Caco-2 (cell line): Measurements from ENCODE around the gene TFDP2. TPM values are rescaled to one million over a fixed set of nuclear protein-coding genes. Genes with fewer than 3 reads are reported as not detected.

Experiments
- Bru-seq: library from RNA; stranded (reverse); fragments of 400-500 nt; gene quantifications from one replicate; lab custom pipeline; 2021; lab: Mats Ljungman, UMichigan
- BruChase-seq, 2 experiments: library from RNA; stranded (reverse); fragments of 400-500 nt; gene quantifications; one replicate each; lab custom pipeline; 2021; lab: Mats Ljungman, UMichigan
- BruUV-seq: library from RNA; stranded (reverse); fragments of 400-500 nt; replicated peaks from 2 replicates; lab custom pipeline; 2021; lab: Mats Ljungman, UMichigan
- CTCF ChIA-PET: fragments of 300-600 bp; sonication (Branson Sonifier 250); formaldehyde crosslinking; loops from one replicate; lab custom pipeline; 2022; ENCODE audit warnings: antibody characterized with exemption; lab: Charles Lee
- POLR2A ChIA-PET: fragments of 300-600 bp; sonication (Branson Sonifier 250); formaldehyde crosslinking; loops from one replicate; lab custom pipeline; 2022; ENCODE audit warnings: antibody characterized with exemption; lab: Charles Lee
- DNase-seq, 2 experiments: peaks; one replicate each; pipeline versions ENCODE4 v3.0.0 to v3.0.0-alpha.2; 2020 to 2022
- H3K27me3 ChIP-seq: replicated peaks from 2 replicates; pipeline ENCODE4 v1.6.0; 2011; ENCODE audit warnings: low read length; ENCODE audit not compliant: control insufficient read depth, insufficient read depth
- H3K36me3 ChIP-seq: 2 replicates; pipeline ENCODE4 v1.5.1; 2011; ENCODE audit warnings: low read length; ENCODE audit not compliant: control insufficient read depth, insufficient read depth
- H3K4me1 ChIP-seq: fragments of 250-450 bp; sonication (Bioruptor Pico); 2 replicates; pipeline ENCODE4 v1.5.1; 2020; ENCODE audit warnings: mild to moderate bottlenecking
- H3K4me3 ChIP-seq: 2 replicates; pipeline ENCODE4 v1.5.1; 2011; ENCODE audit warnings: low read depth, mild to moderate bottlenecking, control low read depth, low read length
- H3K9me3 ChIP-seq: fragments of 250-450 bp; sonication (Bioruptor Pico); 2 replicates; pipeline ENCODE4 v1.5.1; 2020; ENCODE audit warnings: mild to moderate bottlenecking, moderate library complexity
- H3K27ac Mint-ChIP-seq: one replicate; pipeline ENCODE4 v1.8.0; 2022; ENCODE audit warnings: mixed read lengths; ENCODE audit not compliant: unreplicated experiment
- H3K27me3 Mint-ChIP-seq: one replicate; pipeline ENCODE4 v1.8.0; 2022; ENCODE audit warnings: mixed read lengths; ENCODE audit not compliant: insufficient read depth, unreplicated experiment
- H3K36me3 Mint-ChIP-seq: one replicate; pipeline ENCODE4 v1.8.0; 2022; ENCODE audit warnings: mild to moderate bottlenecking, mixed read lengths; ENCODE audit not compliant: insufficient read depth, unreplicated experiment
- H3K4me1 Mint-ChIP-seq: one replicate; pipeline ENCODE4 v1.8.0; 2022; ENCODE audit warnings: low read depth, mixed read lengths; ENCODE audit not compliant: unreplicated experiment
- H3K4me3 Mint-ChIP-seq: one replicate; pipeline ENCODE4 v1.8.0; 2022; ENCODE audit warnings: mild to moderate bottlenecking, moderate library complexity, mixed read lengths; ENCODE audit not compliant: unreplicated experiment
- H3K9me3 Mint-ChIP-seq: one replicate; pipeline ENCODE4 v1.8.0; 2022; ENCODE audit warnings: mixed read lengths; ENCODE audit not compliant: unreplicated experiment
- CTCF ChIP-seq, 2 experiments: fragments of 200-600 bp in 1 of 2; IDR thresholded peaks; 1 replicate in 1 of 2; 2 replicates in 1 of 2; pipeline versions ENCODE4 v1.5.1 to v1.8.0; 2011 to 2022; ENCODE audit warnings: antibody characterized with exemption in 1 of 2, control low read depth in 1 of 2, inconsistent platforms in 1 of 2, low read depth in 1 of 2, low read length in 1 of 2, mild to moderate bottlenecking in 1 of 2, moderate library complexity in 1 of 2; ENCODE audit not compliant: insufficient read depth in 1 of 2, severe bottlenecking in 1 of 2, unreplicated experiment in 1 of 2
- intact Hi-C: fragments of 100-400 bp; cut with micrococcal nuclease; formaldehyde crosslinking; loops from one replicate; pipeline ENCODE4 v1.10.0; 2022; ENCODE audit not compliant: unreplicated experiment
- long read RNA-seq: library from polyadenylated mRNA; stranded (forward); transcript quantifications from one replicate; pipeline ENCODE4 v2.0.0, GENCODE V29; 2022
- total RNA-seq: library from RNA; stranded (reverse); gene quantifications from 2 replicates; pipeline ENCODE4 v1.2.3, GENCODE V29; 2022

The TFDP2 gene
- 32.5 and 38.6 TPM in 2 replicates for total RNA-seq
- percentile 68 among the genes with signal in this experiment for Bru-seq, nascent RNA
- BruChase-seq, experiment 1, labeled RNA remaining after a 2-hour chase: percentile 58 among the genes with signal in this experiment
- BruChase-seq, experiment 2, labeled RNA remaining after a 6-hour chase: percentile 65 among the genes with signal in this experiment
- long read RNA-seq, full-length matches to known transcripts: 16 of 45 reads
- long read RNA-seq, partial matches to known transcripts: 0 of 45 reads
- long read RNA-seq, other reads (novel, unspliced or antisense): 29 of 45 reads

GRCh38 chr3:142148792-142149672, at the start of gene TFDP2:
Gene TFDP2 (minus strand): TSS chr3:142149544. CDS start chr3:142101749, 47,795 bp downstream.
- H3K27ac Mint-ChIP-seq: peak within 1 kb of the TSS; percentile 90
- no peak for TF ChIP-seq CTCF (IDR thresholded peaks at IDR 0.05; ENCODE audit: insufficient read depth in 1 of 2, low read depth in 1 of 2, low read length in 1 of 2, severe bottlenecking in 1 of 2, unreplicated experiment in 1 of 2)
- H3K9me3 Mint-ChIP-seq: no peaks in the 10 kb centered on the region
- DNase-seq: peak; percentile 89 to 93
- H3K4me3 Mint-ChIP-seq: peak within 1 kb of the TSS; percentile 92
- BruUV-seq: no TSS peak
- H3K36me3 Mint-ChIP-seq: no peaks in the 10 kb centered on the region
- H3K4me1 Mint-ChIP-seq: peaks cover 8% of the 10 kb centered on the region
- H3K27me3 Mint-ChIP-seq: peaks cover 3% of the 10 kb centered on the region
- Histone ChIP-seq H3K36me3 (no peaks in the 10 kb centered on the region), H3K27me3 (no peaks in the 10 kb centered on the region), H3K4me3 (peak within 1 kb of the TSS; percentile 66), H3K9me3 (no peaks in the 10 kb centered on the region), H3K4me1 (no peaks in the 10 kb centered on the region)
- ChIA-PET CTCF (interaction anchor here (0.6 kb wide), 2 partner anchors 32 to 78 kb away, joined by 3 read pairs; no protein-coding TSS in a partner anchor), POLR2A (no interaction called here)
- intact Hi-C loops: no loop called here

DNA sequence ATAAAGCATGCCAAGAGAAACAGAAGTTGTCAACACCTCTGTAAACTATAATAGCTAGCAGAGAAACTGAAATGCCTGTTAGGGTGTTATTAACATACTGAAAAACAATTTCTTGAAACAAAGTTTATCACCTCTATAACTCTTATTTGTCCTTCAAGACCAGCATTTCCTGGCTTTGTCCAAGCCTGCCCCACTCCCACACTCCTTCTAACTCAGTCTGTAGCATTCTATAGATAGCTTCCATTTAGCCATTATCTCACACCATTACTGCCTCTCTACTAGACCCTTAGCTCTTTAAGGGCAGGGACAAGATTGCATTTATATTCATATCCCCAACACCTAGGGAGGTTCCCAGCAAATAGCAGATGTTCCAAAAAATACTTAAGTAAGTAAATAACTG, 39.5 kb upstream of the TFDP2 start:
- TF ChIP-seq CTCF (IDR thresholded peaks at IDR 0.05; ENCODE audit: insufficient read depth in 1 of 2, low read depth in 1 of 2, low read length in 1 of 2, severe bottlenecking in 1 of 2, unreplicated experiment in 1 of 2): no peak
- intact Hi-C loops: no loop called here
- H3K27me3 ChIP-seq: no peaks in the 10 kb centered on the region
- DNase-seq: no peak
- H3K36me3 Mint-ChIP-seq: peaks cover 7% of the 10 kb centered on the region
- H3K36me3 ChIP-seq: no peaks in the 10 kb centered on the region
- ChIA-PET POLR2A (no interaction called here), CTCF (interaction anchor here (0.5 kb wide), 1 partner anchor 63 kb away, joined by 3 read pairs; no protein-coding TSS in a partner anchor)
- H3K4me3 ChIP-seq: no peak overlapping the region
- no peaks in the 10 kb centered on the region for H3K9me3 Mint-ChIP-seq
- H3K27me3 Mint-ChIP-seq: no peaks in the 10 kb centered on the region
- BruUV-seq: no TSS peak
- no peaks in the 10 kb centered on the region for H3K9me3 ChIP-seq
- no peaks in the 10 kb centered on the region for H3K4me1 Mint-ChIP-seq
- H3K4me3 Mint-ChIP-seq: no peak overlapping the region
- H3K27ac Mint-ChIP-seq: no peak overlapping the region
- H3K4me1 ChIP-seq: no peaks in the 10 kb centered on the region

GRCh38 chr3:142180761-142181362, 31.5 kb upstream of the TFDP2 start:
- H3K36me3 Mint-ChIP-seq: peaks cover 13% of the 10 kb centered on the region
- ChIA-PET CTCF (interaction anchor here (0.6 to 2.1 kb wide), 7 partner anchors 8 to 99 kb away, joined by 3 to 18 read pairs (median 3); partner anchors contain the start of gene TFDP2), POLR2A (no interaction called here)
- H3K4me1 ChIP-seq: peaks cover 9% of the 10 kb centered on the region; the same call in 1 of the 2 replicates
- H3K27me3 ChIP-seq: no peaks in the 10 kb centered on the region
- intact Hi-C loops: loop anchor here (1.0 kb wide), 1 partner anchor 99 kb away; no protein-coding TSS in a partner anchor
- no peak overlapping the region for H3K4me3 ChIP-seq
- peak overlapping the region; percentile 72 for H3K27ac Mint-ChIP-seq
- H3K27me3 Mint-ChIP-seq: no peaks in the 10 kb centered on the region
- no peaks in the 10 kb centered on the region for H3K9me3 ChIP-seq
- H3K4me3 Mint-ChIP-seq: peak overlapping the region; percentile 8
- no TSS peak for BruUV-seq
- TF ChIP-seq CTCF (IDR thresholded peaks at IDR 0.05; ENCODE audit: insufficient read depth in 1 of 2, low read depth in 1 of 2, low read length in 1 of 2, severe bottlenecking in 1 of 2, unreplicated experiment in 1 of 2): peak; percentile 71 to 72
- H3K4me1 Mint-ChIP-seq: peaks cover 7% of the 10 kb centered on the region
- peak; percentile 44 to 61 for DNase-seq
- H3K9me3 Mint-ChIP-seq: no peaks in the 10 kb centered on the region
- H3K36me3 ChIP-seq: no peaks in the 10 kb centered on the region
